ENCODE measurements around the gene ADAM12.

- no peak for TF ChIP-seq POLR2A (IDR thresholded peaks at IDR 0.05)
- TF ChIP-seq, protein P1, sequence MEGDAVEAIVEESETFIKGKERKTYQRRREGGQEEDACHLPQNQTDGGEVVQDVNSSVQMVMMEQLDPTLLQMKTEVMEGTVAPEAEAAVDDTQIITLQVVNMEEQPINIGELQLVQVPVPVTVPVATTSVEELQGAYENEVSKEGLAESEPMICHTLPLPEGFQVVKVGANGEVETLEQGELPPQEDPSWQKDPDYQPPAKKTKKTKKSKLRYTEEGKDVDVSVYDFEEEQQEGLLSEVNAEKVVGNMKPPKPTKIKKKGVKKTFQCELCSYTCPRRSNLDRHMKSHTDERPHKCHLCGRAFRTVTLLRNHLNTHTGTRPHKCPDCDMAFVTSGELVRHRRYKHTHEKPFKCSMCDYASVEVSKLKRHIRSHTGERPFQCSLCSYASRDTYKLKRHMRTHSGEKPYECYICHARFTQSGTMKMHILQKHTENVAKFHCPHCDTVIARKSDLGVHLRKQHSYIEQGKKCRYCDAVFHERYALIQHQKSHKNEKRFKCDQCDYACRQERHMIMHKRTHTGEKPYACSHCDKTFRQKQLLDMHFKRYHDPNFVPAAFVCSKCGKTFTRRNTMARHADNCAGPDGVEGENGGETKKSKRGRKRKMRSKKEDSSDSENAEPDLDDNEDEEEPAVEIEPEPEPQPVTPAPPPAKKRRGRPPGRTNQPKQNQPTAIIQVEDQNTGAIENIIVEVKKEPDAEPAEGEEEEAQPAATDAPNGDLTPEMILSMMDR (IDR thresholded peaks at IDR 0.05) = no peak
Measured at GRCh38 chr10:126054191-126054590, 334.1 kb downstream of the ADAM12 start.

Data from prostate gland (tissue), 2 donors.